ENCODE data around the gene PUM1.

DNA sequence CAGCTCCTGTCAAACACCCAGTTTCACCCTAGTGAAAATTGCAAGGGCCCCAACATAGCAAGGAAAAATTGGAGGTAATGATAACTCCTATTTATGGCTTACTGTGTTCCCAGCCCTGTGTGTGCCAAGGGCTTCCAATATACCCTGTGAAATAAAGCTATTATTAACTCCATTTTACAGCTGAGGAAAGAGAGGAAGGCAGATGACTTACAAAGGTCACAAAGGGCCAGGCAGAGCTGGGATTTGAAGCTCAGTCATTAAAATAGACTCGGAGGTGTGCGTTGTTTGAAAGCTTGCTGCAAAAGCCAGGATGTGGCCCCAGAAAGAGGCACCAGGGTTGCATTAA is 136.8 kb downstream of the PUM1 start:
- TF ChIP-seq PAX5 (IDR thresholded peaks at IDR 0.05; ENCODE audit: borderline replicate concordance, low read depth, low read length) (no peak), RELA (IDR thresholded peaks at IDR 0.05; ENCODE audit: borderline replicate concordance, partially characterized antibody) (no peak), POLR2AphosphoS5 (IDR thresholded peaks at IDR 0.05; ENCODE audit: low read length) (no peak), ZNF384 (IDR thresholded peaks at IDR 0.05; ENCODE audit: borderline replicate concordance, low read depth, low read length) (no peak)

Data from GM12878 (cell line).